Activated T-cell treated with anti-CD3 and anti-CD28 coated beads for 1 hour (primary cell): Measurements from ENCODE around the gene PCA3.
"Not testable (repeated sequence)": the region's sequence is repeated elsewhere in the genome, so short reads cannot be mapped to it uniquely, and the experiment has no call there.

ENCODE experiments used
- DNase-seq: peaks from one replicate; pipeline ENCODE4 v3.0.0-alpha.2; 2020; ENCODE audit warnings: low read depth

PCA3 gene

GRCh38 chr9:76764138-76764537 lies at the start of gene PCA3:
TSS of gene PCA3 (plus strand) at chr9:76764438.
- no peak for DNase-seq

- no peak for DNase-seq
These were observed 48.1 kb upstream of the PCA3 start for GRCh38 chr9:76716085-76716672.

DNA sequence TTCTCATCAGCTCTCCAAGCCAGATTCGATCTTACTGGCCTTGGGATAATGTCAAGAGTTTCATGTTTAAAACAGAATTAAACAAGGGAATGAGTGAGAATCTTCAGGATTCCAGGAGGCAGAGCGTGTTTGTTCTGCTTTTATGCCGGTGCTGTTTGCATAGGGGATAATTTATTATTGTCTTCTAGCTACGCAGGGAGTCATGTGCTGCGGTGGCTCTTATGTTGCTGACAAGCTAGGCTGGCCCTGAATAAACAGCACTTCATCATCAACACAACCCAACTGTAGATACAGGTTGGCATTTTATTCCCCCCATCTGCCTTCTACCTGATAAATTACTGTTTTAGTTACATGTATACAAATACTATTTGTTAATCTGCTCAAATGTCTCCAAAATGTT lies 47.1 kb upstream of the PCA3 start:
- DNase-seq: no peak

GRCh38 chr9:76717613-76718012 lies 46.6 kb upstream of the PCA3 start:
- no peak for DNase-seq

GRCh38 chr9:76718166-76718565 lies 46.1 kb upstream of the PCA3 start:
- DNase-seq: no peak

GRCh38 chr9:76720245-76720644 lies 44.0 kb upstream of the PCA3 start:
- DNase-seq: no peak

GRCh38 chr9:76725011-76725546 lies 39.2 kb upstream of the PCA3 start:
- DNase-seq: no peak

DNA sequence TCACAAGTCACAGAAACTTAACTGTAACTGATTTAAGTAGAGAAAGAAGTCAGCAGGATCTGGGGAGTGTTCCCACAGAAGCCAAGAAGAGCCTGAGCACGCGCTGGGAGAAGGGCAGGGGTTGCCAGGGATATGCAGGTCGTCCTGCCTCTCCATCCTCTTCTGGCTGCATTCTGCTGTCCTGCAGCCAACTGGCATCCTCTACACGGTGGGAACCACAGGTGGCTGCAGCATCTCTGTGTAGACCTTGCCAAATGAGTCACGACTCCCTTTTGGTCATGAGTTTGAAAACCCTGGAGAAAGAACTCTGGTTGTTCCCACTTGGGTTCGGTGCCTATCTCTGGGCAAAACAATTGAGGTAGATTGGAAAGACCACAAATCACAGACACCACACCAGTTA lies 38.4 kb upstream of the PCA3 start:
- DNase-seq: no peak

DNA sequence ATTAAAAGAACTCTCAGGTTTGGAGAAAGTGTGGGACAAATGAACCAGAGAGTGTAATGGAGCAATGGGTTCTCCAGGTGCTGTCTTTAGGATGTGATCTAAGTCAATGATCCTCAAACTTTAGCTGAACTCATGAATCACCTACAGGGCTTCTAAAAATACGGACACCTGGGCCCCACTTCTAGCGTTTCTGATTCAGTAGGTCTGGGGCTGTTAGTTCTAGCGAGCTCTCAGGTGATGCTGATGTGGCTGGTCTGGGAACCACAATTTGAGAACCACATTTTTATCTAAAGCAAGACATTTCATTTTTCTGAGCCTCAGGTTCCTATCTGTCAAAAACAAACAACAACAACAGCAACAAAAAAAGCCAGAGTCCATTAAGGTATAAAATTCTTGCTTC lies 35.1 kb upstream of the PCA3 start:
- no peak for DNase-seq

- no peak for DNase-seq
These were observed 34.1 kb upstream of the PCA3 start for GRCh38 chr9:76729980-76730737.

GRCh38 chr9:76730801-76731200 lies 33.4 kb upstream of the PCA3 start:
- no peak for DNase-seq

GRCh38 chr9:76732341-76732958 lies 31.8 kb upstream of the PCA3 start:
- DNase-seq: no peak

GRCh38 chr9:76733096-76733495 lies 31.1 kb upstream of the PCA3 start:
- DNase-seq: no peak

- no peak for DNase-seq
These were observed 29.5 kb upstream of the PCA3 start for GRCh38 chr9:76734716-76735115.

DNA sequence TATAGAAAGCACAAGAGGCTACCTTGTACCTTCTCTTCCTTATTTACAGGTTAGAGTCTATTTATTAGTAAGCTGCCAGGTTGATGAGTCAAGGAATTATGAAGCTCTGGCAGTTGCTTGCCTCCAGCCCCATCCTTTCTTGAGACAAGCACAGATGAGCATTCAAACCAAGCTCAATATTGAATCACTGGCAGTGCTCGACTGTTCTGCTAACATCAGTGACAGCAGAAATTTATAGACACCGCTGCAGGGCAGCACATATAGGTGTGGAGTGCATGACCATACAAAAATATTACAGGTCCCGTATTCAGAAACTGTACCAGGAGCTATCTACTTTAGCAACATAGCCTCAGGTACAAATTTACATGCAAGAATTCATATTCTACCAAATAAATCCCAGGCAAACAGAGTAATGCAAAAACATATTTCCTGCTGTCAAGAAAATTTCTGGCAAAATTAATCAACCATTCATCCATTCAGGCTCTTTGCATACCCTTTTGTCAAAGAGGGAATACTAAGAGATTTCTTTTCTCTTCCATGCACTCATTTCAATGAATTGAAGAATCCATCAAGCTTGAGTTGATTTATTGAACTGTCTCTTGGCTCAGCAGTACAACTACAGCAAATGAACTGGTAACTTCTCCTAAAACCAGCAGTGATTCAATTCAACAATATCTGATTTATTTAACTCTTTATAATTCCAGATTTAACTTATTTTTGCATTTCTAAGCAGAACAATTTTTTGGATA lies 26.9 kb upstream of the PCA3 start:
- DNase-seq: no peak

DNA sequence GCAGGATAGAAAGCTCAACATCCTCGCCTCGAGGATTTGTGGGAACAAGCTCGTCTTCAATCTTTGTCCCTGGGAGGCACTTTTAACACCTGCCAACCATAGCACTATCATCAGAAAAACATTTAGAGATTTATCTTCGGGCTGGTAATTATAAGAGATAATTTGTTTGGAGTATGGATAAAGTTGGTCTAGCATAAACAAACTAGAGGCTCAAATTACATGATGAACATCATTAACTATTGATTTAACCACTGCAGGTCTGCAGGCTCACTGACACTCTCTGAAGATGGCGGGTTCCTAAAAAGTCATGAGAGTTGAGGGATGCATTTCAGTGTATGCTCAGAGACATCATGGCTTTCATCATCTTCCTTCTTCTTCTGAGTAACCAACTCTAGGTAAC lies 25.8 kb upstream of the PCA3 start:
- no peak for DNase-seq

GRCh38 chr9:76741524-76741923 lies 22.7 kb upstream of the PCA3 start:
- DNase-seq: no peak

GRCh38 chr9:76742890-76743289 lies 21.3 kb upstream of the PCA3 start:
- not testable (repeated sequence) for DNase-seq

- DNase-seq: no peak
These were observed 20.3 kb upstream of the PCA3 start for GRCh38 chr9:76743931-76744330.

GRCh38 chr9:76744336-76744735 lies 19.9 kb upstream of the PCA3 start:
- no peak for DNase-seq

- DNase-seq: no peak
These were observed 13.2 kb upstream of the PCA3 start for GRCh38 chr9:76751001-76751400.

DNA sequence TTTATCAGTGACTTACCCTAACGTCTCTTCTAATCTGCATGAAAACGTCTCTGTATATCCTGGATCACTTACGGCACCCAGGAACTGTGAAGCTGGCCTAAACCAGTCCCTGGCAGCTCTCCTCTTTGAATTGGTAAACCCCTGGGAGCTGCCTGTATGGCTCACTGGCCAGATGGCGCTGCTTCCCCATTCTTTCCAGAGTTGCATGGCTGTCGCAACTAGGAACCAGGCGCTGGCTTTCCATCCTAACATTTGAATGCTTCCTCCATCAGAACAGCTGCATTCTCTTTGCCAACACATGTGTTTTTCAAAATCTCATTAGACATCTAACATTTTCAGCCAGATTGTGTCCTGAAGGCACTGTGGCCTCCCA lies 8.0 kb upstream of the PCA3 start:
- DNase-seq: no peak
